Measurements from ENCODE around the gene ISCA2.
A peak's percentile ranks its signal among the peaks of the same experiment; 100 is the strongest.
"Not testable (repeated sequence)": the region's sequence is repeated elsewhere in the genome, so short reads cannot be mapped to it uniquely, and the experiment has no call there.

The ISCA2 gene

GRCh38 chr14:74493343-74494261, at the start of gene ISCA2:
Gene ISCA2, plus strand, starts transcription at chr14:74493765. Its CDS starts 10 bp downstream, at chr14:74493775.
- peak; percentile 100 for DNase-seq (ENCODE audit: low spot score)

GRCh38 chr14:74444866-74445265, 48.7 kb upstream of the ISCA2 start:
- DNase-seq (ENCODE audit: low spot score) = no peak

- not testable (repeated sequence) for DNase-seq (ENCODE audit: low spot score)
Measured at GRCh38 chr14:74454397-74454796, 39.2 kb upstream of the ISCA2 start.

- DNase-seq (ENCODE audit: low spot score) = no peak
Measured at GRCh38 chr14:74456684-74457564, 36.6 kb upstream of the ISCA2 start.

GRCh38 chr14:74457565-74457895, 36.0 kb upstream of the ISCA2 start:
- DNase-seq (ENCODE audit: low spot score) = no peak

- no peak for DNase-seq (ENCODE audit: low spot score)
Measured at GRCh38 chr14:74459289-74459946, 34.1 kb upstream of the ISCA2 start.

- no peak for DNase-seq (ENCODE audit: low spot score)
Measured at GRCh38 chr14:74459976-74460375, 33.6 kb upstream of the ISCA2 start.

GRCh38 chr14:74462993-74463392, 30.6 kb upstream of the ISCA2 start:
- no peak for DNase-seq (ENCODE audit: low spot score)

GRCh38 chr14:74463697-74464096, 29.9 kb upstream of the ISCA2 start:
- DNase-seq (ENCODE audit: low spot score) = no peak

GRCh38 chr14:74464785-74465184, 28.8 kb upstream of the ISCA2 start:
- DNase-seq (ENCODE audit: low spot score) = no peak

GRCh38 chr14:74465335-74465734, 28.2 kb upstream of the ISCA2 start:
- no peak for DNase-seq (ENCODE audit: low spot score)

GRCh38 chr14:74468513-74468912, 25.1 kb upstream of the ISCA2 start:
- no peak for DNase-seq (ENCODE audit: low spot score)

GRCh38 chr14:74469548-74470518, 23.7 kb upstream of the ISCA2 start:
- no peak for DNase-seq (ENCODE audit: low spot score)

GRCh38 chr14:74472601-74473000, 21.0 kb upstream of the ISCA2 start:
- DNase-seq (ENCODE audit: low spot score) = no peak

GRCh38 chr14:74474376-74474775, 19.2 kb upstream of the ISCA2 start:
- DNase-seq (ENCODE audit: low spot score) = no peak

- no peak for DNase-seq (ENCODE audit: low spot score)
Measured at GRCh38 chr14:74475678-74476077, 17.9 kb upstream of the ISCA2 start.

GRCh38 chr14:74476107-74476506, 17.5 kb upstream of the ISCA2 start:
- DNase-seq (ENCODE audit: low spot score) = no peak

GRCh38 chr14:74476607-74477006, 17.0 kb upstream of the ISCA2 start:
- no peak for DNase-seq (ENCODE audit: low spot score)

- no peak for DNase-seq (ENCODE audit: low spot score)
Measured at GRCh38 chr14:74478996-74479635, 14.4 kb upstream of the ISCA2 start.

- no peak for DNase-seq (ENCODE audit: low spot score)
Measured at GRCh38 chr14:74480046-74480445, 13.5 kb upstream of the ISCA2 start.

GRCh38 chr14:74482571-74482970, 11.0 kb upstream of the ISCA2 start:
- no peak for DNase-seq (ENCODE audit: low spot score)
